Measurements from ENCODE around the gene HSD17B4. TPM values are rescaled to one million over a fixed set of nuclear protein-coding genes. Genes with fewer than 3 reads are reported as not detected.

The HSD17B4 gene
- total and polyA plus RNA-seq, 2 of the 13 experiments (the other 11 are each of a cell fraction or from before 2014, with no cell fraction given), result 178 to 399 TPM

DNA sequence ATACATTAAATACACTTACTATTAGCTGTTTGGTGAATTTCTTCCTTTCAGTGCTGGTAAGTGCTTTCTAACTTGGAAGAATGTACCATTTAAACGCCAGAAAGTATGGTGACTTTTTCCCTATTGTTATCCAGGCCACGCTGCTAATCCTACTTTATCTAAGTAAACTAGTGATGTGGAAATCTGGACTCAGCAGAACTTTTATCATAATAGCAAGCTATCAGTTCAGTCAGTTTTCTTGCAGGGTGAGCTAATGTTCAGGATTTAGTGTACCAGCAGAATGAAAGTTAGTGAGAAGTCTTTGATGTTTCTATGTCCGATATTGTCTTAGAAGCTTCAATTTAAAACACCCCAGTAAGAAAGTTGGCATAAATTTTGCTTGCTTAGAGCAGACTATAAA, 72.2 kb downstream of the HSD17B4 start (continued):
- TF ChIP-seq ZBTB37 (CRISPR knock-in tag; IDR thresholded peaks at IDR 0.05) (no peak), TFDP1 (CRISPR knock-in tag; IDR thresholded peaks at IDR 0.05; ENCODE audit: borderline replicate concordance) (no peak), ZBTB42 (CRISPR knock-in tag; IDR thresholded peaks at IDR 0.05) (no peak), PAXIP1 (CRISPR knock-in tag; conservative IDR thresholded peaks at IDR 0.05) (peak; percentile 67), NR2F2 (IDR thresholded peaks at IDR 0.05; ENCODE audit: borderline replicate concordance, low read depth) (peak; percentile 21; the same call in 1 of the 2 replicates), DMAP1 (CRISPR knock-in tag; IDR thresholded peaks at IDR 0.05) (no peak), GATAD2A (CRISPR knock-in tag; IDR thresholded peaks at IDR 0.05) (peak; percentile 59; the same call in 1 of the 2 replicates), RARA (CRISPR knock-in tag; IDR thresholded peaks at IDR 0.05) (no peak), MTF1 (CRISPR knock-in tag; IDR thresholded peaks at IDR 0.05) (no peak), THAP11 (CRISPR knock-in tag; IDR thresholded peaks at IDR 0.05) (no peak)
- TF ChIP-seq, protein P1, sequence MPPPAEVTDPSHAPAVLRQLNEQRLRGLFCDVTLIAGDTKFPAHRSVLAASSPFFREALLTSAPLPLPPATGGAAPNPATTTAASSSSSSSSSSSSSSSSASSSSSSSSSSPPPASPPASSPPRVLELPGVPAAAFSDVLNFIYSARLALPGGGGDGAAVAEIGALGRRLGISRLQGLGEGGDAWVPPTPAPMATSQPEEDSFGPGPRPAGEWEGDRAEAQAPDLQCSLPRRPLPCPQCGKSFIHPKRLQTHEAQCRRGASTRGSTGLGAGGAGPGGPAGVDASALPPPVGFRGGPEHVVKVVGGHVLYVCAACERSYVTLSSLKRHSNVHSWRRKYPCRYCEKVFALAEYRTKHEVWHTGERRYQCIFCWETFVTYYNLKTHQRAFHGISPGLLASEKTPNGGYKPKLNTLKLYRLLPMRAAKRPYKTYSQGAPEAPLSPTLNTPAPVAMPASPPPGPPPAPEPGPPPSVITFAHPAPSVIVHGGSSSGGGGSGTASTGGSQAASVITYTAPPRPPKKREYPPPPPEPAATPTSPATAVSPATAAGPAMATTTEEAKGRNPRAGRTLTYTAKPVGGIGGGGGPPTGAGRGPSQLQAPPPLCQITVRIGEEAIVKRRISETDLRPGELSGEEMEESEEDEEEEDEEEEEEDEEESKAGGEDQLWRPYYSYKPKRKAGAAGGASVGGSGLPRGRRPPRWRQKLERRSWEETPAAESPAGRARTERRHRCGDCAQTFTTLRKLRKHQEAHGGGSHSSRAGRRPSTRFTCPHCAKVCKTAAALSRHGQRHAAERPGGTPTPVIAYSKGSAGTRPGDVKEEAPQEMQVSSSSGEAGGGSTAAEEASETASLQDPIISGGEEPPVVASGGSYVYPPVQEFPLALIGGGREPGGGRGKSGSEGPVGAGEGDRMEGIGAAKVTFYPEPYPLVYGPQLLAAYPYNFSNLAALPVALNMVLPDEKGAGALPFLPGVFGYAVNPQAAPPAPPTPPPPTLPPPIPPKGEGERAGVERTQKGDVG (CRISPR knock-in tag; IDR thresholded peaks at IDR 0.05; ENCODE audit: borderline replicate concordance), result no peak
- TF ChIP-seq, protein P2, sequence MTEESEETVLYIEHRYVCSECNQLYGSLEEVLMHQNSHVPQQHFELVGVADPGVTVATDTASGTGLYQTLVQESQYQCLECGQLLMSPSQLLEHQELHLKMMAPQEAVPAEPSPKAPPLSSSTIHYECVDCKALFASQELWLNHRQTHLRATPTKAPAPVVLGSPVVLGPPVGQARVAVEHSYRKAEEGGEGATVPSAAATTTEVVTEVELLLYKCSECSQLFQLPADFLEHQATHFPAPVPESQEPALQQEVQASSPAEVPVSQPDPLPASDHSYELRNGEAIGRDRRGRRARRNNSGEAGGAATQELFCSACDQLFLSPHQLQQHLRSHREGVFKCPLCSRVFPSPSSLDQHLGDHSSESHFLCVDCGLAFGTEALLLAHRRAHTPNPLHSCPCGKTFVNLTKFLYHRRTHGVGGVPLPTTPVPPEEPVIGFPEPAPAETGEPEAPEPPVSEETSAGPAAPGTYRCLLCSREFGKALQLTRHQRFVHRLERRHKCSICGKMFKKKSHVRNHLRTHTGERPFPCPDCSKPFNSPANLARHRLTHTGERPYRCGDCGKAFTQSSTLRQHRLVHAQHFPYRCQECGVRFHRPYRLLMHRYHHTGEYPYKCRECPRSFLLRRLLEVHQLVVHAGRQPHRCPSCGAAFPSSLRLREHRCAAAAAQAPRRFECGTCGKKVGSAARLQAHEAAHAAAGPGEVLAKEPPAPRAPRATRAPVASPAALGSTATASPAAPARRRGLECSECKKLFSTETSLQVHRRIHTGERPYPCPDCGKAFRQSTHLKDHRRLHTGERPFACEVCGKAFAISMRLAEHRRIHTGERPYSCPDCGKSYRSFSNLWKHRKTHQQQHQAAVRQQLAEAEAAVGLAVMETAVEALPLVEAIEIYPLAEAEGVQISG (CRISPR knock-in tag; IDR thresholded peaks at IDR 0.05), result no peak
- TF ChIP-seq, protein P3, sequence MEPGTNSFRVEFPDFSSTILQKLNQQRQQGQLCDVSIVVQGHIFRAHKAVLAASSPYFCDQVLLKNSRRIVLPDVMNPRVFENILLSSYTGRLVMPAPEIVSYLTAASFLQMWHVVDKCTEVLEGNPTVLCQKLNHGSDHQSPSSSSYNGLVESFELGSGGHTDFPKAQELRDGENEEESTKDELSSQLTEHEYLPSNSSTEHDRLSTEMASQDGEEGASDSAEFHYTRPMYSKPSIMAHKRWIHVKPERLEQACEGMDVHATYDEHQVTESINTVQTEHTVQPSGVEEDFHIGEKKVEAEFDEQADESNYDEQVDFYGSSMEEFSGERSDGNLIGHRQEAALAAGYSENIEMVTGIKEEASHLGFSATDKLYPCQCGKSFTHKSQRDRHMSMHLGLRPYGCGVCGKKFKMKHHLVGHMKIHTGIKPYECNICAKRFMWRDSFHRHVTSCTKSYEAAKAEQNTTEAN (CRISPR knock-in tag; conservative IDR thresholded peaks at IDR 0.05), result no peak
- TF ChIP-seq, protein P4, sequence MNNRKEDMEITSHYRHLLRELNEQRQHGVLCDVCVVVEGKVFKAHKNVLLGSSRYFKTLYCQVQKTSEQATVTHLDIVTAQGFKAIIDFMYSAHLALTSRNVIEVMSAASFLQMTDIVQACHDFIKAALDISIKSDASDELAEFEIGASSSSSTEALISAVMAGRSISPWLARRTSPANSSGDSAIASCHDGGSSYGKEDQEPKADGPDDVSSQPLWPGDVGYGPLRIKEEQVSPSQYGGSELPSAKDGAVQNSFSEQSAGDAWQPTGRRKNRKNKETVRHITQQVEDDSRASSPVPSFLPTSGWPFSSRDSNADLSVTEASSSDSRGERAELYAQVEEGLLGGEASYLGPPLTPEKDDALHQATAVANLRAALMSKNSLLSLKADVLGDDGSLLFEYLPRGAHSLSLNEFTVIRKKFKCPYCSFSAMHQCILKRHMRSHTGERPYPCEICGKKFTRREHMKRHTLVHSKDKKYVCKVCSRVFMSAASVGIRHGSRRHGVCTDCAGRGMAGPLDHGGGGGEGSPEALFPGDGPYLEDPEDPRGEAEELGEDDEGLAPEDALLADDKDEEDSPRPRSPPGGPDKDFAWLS (CRISPR knock-in tag; IDR thresholded peaks at IDR 0.05; ENCODE audit: borderline replicate concordance), result no peak
